NCI-H524 treated with DMSO at 0.1 percent for 48 hours (cell line): Measurements from ENCODE around the gene APOLD1.
A peak's percentile ranks its signal among the peaks of the same experiment; 100 is the strongest.
"Not testable (repeated sequence)": the region's sequence is repeated elsewhere in the genome, so short reads cannot be mapped to it uniquely, and the experiment has no call there.

Experiments used
- DNase-seq: peaks from one replicate; lab custom pipeline; 2025; lab: John Stamatoyannopoulos, UW

APOLD1 gene, protein sequence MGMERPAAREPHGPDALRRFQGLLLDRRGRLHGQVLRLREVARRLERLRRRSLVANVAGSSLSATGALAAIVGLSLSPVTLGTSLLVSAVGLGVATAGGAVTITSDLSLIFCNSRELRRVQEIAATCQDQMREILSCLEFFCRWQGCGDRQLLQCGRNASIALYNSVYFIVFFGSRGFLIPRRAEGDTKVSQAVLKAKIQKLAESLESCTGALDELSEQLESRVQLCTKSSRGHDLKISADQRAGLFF

DNA sequence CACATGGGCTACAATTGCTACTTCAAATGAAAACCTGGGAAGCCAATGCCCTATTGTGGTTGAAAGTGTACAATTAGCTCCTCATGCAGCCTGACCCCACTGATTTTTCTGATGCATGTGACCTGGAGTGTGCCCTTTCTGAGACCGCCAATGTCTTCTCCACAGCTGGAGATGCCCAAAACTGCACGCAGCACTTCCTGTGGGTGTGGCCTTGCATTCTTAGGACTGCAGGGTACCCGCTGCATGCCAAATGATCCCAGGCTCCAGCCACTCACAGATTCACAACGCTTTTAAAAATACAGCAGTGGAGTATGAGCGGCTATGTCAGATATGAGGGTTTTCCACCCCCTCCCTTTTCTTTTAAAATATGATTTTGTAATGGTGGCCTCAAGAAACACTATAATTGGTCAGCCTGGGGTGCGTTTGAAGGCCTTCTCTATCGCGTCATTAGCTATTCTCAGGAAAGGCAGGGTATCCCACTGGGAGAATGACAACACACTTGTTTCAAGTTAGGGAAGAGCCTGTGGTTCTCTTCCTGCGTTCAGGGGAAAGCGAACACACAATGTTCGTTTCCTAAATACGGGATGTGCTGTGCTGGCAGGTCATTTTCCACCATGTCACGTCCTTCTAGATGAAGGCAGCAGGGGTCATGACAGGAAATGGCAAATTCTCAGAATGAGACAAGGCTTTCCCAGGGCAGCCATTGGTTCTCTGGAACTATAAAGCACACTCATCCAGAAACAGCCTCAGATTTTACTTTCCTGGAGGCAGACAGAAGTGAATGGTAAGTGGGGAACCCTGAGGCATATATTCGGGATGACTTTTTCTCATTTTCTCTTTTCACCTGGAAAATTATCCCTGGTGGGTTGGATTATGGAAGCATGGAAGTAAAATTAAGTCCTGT, at the start of gene APOLD1:
APOLD1 (plus strand) TSS at position 749 of the 904 bp plus-strand sequence; CDS start at position 782, 33 bp downstream.
- no peak for DNase-seq

DNA sequence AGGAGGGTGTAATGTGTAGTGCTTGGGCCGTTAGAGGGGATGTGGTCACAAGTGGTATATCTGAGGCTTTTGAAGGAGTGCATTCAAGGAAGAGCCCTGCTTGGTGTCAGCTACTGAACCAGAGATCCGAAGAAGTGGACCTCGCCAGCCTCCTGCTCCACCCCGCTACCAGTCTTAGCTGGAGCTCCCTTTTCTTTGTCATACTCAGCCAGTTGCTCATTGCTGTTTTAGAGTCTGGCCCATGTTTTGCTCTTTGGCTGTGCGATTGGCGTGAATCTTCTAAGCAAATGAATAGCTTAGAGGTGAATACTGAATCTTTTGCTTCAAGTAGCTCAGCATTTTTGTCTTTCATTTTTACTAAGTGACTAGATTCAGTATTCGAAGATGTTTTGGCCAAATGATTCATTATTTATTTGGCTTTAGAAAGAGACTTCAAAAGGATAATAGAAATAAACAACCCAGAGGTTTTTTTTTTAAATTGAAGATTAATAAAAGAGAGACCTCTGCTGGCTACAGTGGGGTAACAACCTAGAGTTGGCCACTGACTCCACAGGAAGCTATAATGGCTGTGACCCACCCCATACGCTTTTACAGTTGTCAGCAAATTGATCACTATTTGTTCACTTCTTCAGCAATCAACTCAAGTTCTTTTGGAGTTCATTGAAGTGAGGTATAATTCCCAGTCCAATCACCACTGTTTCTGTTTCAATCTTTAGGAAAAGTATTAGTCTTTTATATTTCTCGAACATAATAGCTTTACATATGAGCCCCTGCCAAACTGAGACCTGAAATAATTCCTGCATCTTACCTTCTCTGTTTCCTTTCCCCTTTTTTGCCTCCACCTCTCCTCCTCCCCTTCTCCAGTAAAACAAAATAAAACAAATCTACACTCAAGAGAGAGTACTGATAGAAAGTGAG, 48.4 kb upstream of the APOLD1 start:
- DNase-seq, result no peak

DNA sequence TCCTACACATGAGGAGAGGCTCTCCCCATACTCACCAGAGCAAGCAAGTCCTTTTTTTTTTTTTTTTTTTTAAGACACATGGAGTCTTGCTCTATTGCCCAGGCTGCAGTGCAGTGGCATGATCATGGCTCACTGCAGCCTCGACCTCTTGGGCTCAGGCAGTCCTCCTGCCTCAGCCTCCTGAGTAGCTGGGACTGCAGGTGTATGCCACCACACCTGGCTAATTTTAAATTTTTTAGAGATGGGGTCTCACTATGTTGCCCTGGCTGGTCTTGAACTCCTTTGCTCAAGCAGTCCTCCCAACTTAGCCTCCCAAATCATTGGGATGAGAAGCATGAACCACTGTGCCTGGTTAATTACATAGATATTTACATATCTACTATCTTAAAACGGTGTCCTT, 47.3 kb upstream of the APOLD1 start:
- not testable (repeated sequence) for DNase-seq

GRCh38 chr12:12741660-12742059, 43.8 kb upstream of the APOLD1 start:
- DNase-seq, result no peak

DNA sequence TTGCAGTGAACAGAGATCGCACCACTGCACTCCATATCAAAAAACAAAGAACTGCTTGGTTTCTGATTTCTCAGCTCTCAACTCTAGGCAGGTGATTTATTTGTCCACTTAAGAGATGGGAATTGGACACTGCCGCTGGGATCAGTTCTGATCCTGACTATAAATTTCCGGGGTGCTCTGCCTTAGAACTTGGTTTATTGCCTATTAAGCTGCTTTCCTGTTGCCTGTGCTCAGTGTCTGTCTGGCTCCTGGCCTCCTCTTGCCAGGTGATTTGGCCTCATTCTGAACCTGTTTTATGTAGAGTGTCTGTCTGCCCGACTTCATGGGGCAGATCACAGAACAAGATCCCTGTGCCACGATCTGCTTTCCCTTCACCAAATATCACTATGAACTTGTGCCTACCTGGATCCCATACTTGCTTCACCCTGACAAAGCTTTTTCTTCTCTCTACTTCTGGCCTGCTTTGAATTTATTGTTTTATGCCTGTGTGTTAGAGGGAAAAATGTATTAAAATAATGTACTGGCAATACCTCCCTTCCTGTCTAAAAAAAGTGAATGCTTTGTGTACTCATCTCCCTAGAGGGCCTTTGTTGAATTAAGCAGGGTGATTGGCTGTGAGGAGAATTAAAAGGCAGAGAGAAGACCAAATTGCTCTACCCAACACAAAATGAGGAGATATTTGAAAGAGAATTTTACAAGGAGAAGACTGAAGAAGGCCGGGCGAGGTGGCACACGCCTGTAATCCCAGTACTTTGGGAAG, 40.7 kb upstream of the APOLD1 start:
- DNase-seq, result no peak

- DNase-seq, result no peak
These were observed 39.8 kb upstream of the APOLD1 start for GRCh38 chr12:12745576-12746211.

DNA sequence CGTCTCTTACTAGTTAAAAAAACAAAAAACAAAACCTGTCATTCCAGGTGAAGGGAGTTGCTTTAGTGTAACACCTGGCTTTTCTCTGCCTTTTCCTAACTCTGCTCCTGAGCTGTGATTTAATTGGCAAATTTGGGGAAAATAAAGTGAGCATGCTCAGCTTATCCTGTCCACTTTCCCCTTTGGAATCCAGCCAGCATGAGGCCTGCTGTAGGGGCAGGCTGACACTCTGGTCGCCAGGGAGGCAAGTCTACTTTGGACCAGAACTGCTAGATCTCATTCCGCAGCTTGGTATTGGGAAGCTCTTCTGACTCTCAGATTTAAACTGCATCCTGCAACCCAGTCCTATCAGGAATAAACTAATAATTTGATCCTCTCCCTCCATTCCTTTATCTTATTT, 38.2 kb upstream of the APOLD1 start:
- no peak for DNase-seq

DNA sequence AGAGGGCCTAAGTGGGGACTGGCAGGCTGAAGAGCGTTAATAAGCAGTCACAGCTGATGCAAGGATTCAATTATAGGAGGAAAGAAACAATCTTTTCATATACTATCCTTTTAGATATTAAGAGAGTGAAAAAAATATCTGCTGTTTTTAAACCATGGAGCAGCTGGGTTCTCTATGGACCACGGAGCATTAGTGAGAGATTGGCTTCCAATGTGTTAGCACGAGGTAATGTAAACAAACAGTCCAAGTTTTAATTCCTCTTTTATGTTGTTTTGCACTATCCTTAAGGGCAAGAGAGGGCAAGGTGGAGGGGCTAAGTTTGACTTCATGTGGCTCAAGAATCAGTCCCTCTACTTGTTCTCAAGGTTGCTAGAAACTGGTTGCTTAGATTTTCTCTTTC, 37.4 kb upstream of the APOLD1 start:
- DNase-seq, result no peak

DNA sequence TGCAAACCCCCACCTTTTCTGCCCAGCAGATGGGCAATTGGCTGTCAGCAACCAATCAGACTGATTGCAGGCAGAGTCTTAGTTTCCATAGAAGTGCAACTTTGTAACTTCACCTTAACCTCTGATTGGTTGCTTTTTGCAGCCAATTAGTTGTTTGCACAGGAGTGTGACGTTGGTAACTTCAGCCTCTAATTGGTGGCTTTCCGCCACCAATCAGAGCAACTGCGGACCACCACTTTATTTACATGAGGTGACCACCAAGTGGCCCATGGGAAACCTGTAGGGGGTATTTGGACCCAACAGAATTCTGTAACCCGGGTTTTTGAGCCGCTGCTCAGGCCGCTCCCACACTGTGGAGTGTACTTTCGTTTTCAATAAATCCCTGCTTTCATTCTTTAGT, 36.0 kb upstream of the APOLD1 start:
- DNase-seq, result no peak

DNA sequence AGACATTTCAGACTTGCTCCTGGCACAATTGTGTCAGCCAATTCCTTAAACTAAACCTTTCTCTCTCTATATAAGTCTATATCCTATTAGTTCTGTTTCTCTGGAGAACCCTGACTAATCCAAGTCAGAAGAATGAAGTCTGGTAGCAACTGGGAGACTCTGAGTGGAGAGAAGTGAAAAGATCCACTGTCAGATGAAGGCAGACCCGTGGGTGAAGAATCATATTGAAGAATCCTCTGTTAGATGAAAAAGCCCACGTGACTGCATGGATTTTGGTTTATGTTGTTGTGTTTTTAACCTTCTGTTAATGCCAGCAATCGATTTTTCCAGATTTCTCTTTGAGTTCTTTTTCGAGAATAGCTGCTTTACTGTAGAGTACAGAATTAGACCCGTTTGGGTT, 29.5 kb upstream of the APOLD1 start:
- no peak for DNase-seq

DNA sequence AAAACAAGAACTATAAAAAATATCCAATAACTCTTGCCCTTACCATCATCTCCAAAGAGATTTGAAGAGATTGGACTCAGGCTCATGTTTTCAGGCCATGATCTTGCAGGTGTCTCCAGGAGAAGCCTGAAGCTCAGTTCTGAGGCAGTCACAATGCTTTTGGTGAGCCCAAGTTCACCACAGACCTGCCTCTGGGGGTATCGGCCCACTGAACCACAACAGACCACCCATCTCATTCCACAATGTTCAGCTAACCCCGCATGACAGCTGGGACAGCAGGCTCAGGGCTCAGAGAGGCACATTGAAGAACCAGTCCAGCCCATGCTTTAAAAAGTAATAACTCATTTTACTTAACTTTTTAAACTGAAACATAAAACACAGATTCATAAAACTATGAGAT, 28.3 kb upstream of the APOLD1 start:
- no peak for DNase-seq

DNA sequence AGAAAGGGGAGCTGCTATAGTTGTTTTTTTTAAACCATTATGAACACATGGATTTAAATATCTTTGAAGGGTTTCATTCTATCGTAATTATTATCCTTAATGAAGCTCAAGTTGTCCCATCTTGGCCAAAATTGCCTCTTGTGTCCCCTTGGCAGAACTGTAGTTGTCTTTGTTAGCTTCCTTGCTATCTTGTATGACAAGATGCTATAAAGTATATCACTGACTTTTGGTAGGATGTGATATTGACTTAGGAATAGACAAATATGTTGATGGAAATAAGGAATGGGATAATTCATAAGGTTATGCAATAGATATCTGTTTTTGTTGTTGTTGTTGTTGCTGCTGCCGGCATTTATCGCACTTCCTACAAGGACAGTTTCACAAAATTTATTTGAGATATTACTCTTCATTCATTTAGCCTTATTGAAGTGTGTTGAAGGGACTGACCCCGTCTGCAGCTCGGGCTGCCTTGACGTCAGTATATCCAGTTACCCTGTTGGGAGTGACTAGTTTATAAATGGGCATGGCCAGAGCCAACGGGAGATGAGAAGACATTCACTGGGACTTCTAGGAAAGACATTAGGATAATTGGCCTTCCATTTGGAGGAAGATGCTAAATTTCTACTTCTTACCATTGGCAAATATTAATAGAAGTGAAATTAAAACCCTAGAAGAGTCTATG, 26.1 kb upstream of the APOLD1 start:
- no peak for DNase-seq

GRCh38 chr12:12764824-12765223, 20.6 kb upstream of the APOLD1 start:
- no peak for DNase-seq

DNA sequence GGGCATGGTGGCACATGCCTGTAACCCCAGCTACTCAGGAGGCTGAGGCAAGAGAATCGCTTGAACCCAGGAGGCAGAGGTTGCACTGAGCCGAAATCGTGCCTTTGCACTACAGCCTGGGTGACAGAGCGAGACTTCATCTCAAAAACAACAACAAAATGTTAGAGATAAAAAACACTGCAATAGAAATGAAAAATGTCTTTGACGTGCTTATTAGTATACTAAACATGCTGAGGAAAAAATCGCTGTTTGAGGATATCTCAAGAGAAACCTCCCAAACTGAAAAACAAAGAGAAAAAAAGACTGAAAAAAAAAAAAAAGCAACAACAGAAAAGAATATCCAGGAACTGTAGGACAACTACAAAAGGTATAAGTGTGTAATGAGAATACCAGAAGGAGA, 15.2 kb upstream of the APOLD1 start:
- no peak for DNase-seq

DNA sequence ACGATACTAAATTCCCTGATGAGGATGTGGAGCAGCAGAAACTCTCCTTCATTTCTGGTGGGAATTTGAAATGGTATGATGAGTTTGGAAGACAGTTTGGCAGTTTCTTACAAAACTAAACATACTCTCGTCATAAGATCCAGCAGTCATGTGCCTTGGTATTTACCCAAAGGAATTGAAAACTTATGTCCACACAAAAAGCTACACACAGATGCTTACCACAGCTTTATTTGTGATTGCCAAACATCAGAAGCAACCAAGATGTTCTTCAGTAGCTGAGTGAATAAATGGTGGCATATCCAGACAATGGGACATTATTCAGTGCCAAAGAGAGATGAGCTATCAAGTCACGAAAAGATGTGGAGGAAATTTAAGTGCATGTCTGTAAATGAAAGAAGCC, 10.7 kb upstream of the APOLD1 start:
- no peak for DNase-seq

GRCh38 chr12:12776261-12776660, 9.2 kb upstream of the APOLD1 start:
- DNase-seq, result no peak

DNA sequence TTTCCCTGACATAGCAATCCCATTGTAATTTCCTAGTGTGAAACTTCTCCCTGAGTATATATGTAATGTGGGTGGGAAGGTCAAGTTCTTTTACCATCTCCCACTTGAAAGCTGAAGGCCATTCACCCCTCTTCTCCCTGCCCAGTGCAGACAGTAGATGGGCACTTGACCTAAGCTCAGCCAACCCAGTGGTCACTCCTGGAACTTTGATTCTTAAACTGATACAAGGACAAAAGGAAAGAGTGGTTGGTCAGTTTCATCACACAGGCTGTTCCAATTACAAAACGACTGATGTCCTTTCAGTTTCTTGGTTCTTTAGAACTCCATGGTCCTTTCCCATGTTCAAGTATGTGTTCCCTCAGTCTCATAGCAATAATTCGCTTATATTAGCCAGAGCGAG, 8.4 kb upstream of the APOLD1 start:
- no peak for DNase-seq

DNA sequence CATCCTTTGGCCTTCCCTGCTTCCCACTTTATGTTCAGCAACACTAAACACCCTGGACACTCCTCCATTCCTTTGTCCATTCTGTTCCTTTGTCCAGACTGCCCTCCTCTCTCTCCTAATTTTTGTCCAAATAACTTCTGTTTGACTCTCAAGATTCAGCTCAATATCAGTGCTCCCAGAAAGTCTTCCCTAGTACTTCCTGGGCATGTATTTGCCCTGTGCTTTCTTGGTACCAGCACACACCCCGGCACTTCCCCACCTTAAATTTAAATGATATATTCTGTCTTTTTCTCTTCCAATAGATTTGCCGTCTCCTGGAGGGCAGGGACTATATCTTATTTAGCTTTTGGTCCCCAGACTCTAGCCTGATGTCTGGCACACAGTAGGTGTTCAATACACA, 6.5 kb upstream of the APOLD1 start:
- DNase-seq, result no peak

GRCh38 chr12:12779529-12779928, 5.9 kb upstream of the APOLD1 start:
- DNase-seq, result peak; percentile 14

GRCh38 chr12:12784116-12784515, 1.3 kb upstream of the APOLD1 start:
- no peak for DNase-seq

DNA sequence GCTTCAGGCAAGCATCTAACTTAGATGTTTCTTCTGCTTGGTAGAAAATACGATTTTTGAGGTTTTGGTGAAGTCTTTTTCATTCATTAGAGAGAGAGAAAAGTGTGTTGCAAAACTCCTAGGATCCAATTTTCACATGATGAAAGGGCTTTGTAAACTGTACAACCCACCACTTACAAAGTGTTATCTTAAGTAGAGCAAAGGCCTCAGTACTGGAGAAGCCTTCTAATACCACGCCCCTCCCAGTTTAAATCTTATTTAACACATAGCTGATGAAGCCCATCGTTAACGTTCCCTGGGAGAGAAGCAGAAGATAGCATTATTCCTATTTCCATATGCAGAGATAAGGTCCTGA, 869 bp downstream of the APOLD1 start:
- DNase-seq, result no peak
